ENCODE data around the gene AP1B1. TPM values are rescaled to one million over a fixed set of nuclear protein-coding genes. Genes with fewer than 3 reads are reported as not detected.
"Not testable (repeated sequence)": the region's sequence is repeated elsewhere in the genome, so short reads cannot be mapped to it uniquely, and the experiment has no call there.

Gene AP1B1
- total RNA-seq, 1 donor from 2014 or later = 42.0 TPM

DNA sequence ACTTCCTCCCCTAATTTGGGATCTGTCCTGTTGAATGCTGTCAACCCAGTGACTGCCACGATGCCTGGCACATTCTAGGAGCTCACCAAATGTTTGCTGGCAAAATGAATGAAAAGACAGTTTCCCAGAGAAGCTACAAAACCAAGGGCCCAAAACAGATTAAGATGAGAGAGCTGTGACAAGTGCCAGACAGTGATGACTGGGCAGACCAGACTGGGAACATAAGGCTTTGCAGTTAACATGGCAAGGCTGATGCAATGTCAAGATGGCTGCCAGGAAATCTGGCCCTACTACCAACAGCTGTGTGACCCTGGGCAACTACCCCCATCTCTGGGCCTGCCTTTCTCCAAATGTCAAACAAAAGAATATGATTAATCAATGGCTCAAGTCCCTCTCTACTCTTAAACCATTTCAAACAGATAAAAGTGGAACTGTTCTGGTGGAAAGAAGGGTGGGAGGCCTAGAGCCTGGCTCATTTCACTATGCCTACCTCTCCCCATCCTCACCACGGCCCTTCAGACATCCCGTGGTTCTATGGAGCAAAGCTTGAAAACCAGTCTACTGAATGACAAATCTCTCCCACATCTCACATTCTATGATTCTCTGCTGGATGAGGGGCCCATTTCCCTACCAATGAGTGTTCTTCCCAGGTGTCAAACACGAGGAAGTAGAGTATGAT, 12.8 kb downstream of the AP1B1 start:
- Mint-ChIP-seq H3K27me3 (ENCODE audit: unreplicated experiment) (no peaks in the 10 kb centered on the region), H3K9me3 (ENCODE audit: unreplicated experiment) (no peaks in the 10 kb centered on the region), H3K4me3 (ENCODE audit: unreplicated experiment) (no peak overlapping the region), H3K36me3 (ENCODE audit: unreplicated experiment) (peaks cover 15% of the 10 kb centered on the region), H3K4me1 (ENCODE audit: unreplicated experiment) (peaks cover 9% of the 10 kb centered on the region), H3K27ac (ENCODE audit: unreplicated experiment) (peak overlapping the region; percentile 5)
- TF ChIP-seq, protein P1, sequence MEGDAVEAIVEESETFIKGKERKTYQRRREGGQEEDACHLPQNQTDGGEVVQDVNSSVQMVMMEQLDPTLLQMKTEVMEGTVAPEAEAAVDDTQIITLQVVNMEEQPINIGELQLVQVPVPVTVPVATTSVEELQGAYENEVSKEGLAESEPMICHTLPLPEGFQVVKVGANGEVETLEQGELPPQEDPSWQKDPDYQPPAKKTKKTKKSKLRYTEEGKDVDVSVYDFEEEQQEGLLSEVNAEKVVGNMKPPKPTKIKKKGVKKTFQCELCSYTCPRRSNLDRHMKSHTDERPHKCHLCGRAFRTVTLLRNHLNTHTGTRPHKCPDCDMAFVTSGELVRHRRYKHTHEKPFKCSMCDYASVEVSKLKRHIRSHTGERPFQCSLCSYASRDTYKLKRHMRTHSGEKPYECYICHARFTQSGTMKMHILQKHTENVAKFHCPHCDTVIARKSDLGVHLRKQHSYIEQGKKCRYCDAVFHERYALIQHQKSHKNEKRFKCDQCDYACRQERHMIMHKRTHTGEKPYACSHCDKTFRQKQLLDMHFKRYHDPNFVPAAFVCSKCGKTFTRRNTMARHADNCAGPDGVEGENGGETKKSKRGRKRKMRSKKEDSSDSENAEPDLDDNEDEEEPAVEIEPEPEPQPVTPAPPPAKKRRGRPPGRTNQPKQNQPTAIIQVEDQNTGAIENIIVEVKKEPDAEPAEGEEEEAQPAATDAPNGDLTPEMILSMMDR (IDR thresholded peaks at IDR 0.05) = no peak
- DNase-seq (ENCODE audit: extremely low spot score, unreplicated experiment) = no peak

DNA sequence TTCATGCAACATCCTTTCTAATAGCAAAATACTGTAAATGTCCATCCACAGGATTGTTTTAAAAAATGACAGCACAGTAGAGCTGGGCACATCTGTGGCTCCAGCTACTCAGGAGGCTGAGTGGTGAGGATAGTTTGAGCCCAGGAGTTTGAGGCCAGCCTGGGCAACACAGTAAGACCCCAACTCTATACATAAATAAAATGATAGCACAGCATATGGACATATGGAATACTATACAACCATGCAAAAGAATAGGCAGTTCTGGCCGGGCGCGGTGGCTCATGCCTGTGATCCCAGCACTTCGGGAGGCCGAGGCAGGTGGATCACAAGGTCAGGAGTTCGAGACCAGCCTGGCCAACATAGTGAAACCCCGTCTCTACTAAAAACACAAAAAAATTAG, 13.6 kb downstream of the AP1B1 start:
- H3K36me3 Mint-ChIP-seq (ENCODE audit: unreplicated experiment) = peaks cover 15% of the 10 kb centered on the region
- H3K27ac Mint-ChIP-seq (ENCODE audit: unreplicated experiment); H3K4me1 Mint-ChIP-seq (ENCODE audit: unreplicated experiment); H3K4me3 Mint-ChIP-seq (ENCODE audit: unreplicated experiment); DNase-seq (ENCODE audit: extremely low spot score, unreplicated experiment); H3K27me3 Mint-ChIP-seq (ENCODE audit: unreplicated experiment); H3K9me3 Mint-ChIP-seq (ENCODE audit: unreplicated experiment): not testable (repeated sequence)

DNA sequence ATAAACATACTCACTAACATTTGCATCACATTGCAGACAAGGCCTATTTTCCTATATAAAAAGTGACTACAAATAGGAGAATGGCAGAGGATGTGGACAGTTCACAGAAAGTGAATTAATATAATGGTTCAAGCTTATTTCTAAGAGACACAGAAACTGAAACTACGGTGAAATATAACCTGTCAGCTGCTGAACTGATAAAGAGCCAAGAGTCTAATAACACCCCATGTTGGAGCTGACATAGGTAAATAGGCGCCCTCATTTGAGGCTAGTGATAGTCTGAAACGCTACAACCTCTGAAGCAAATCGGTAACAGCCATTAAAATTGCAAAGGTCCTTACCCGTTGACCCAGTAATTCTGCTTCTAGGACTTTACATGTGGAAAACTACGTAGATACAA, 14.0 kb downstream of the AP1B1 start:
- Mint-ChIP-seq H3K27me3 (ENCODE audit: unreplicated experiment) (no peaks in the 10 kb centered on the region), H3K36me3 (ENCODE audit: unreplicated experiment) (peaks cover 13% of the 10 kb centered on the region), H3K4me3 (ENCODE audit: unreplicated experiment) (no peak overlapping the region), H3K9me3 (ENCODE audit: unreplicated experiment) (no peaks in the 10 kb centered on the region), H3K4me1 (ENCODE audit: unreplicated experiment) (peaks cover 9% of the 10 kb centered on the region), H3K27ac (ENCODE audit: unreplicated experiment) (no peak overlapping the region)
- TF ChIP-seq, protein P1 (IDR thresholded peaks at IDR 0.05) = no peak
- DNase-seq (ENCODE audit: extremely low spot score, unreplicated experiment) = no peak

DNA sequence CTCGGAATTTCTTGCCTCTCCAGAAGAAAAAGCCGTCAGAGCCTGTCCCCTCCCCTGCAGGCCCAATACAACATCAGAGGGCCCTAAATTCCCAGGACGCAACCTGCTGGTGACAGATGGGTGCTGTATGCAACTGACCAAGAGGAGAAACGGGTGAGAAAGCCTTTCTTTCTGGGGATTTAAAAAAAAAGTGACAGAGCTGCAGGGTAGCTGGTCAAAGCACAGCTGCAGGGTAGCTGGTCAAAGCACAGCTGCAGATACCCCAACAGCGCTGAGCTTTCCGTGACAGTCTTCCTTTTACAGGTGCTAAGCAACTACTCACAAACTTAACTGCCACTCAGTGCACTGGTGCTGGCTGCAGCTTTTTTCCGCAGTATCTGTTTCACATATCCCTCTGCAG, 17.8 kb downstream of the AP1B1 start:
- peaks cover 19% of the 10 kb centered on the region for H3K4me1 Mint-ChIP-seq (ENCODE audit: unreplicated experiment)
- TF ChIP-seq, protein P1 (IDR thresholded peaks at IDR 0.05) = no peak
- H3K36me3 Mint-ChIP-seq (ENCODE audit: unreplicated experiment) = peaks cover 6% of the 10 kb centered on the region
- no peak for DNase-seq (ENCODE audit: extremely low spot score, unreplicated experiment)
- H3K27ac Mint-ChIP-seq (ENCODE audit: unreplicated experiment) = no peak overlapping the region
- no peak overlapping the region for H3K4me3 Mint-ChIP-seq (ENCODE audit: unreplicated experiment)
- H3K27me3 Mint-ChIP-seq (ENCODE audit: unreplicated experiment) = no peaks in the 10 kb centered on the region
- H3K9me3 Mint-ChIP-seq (ENCODE audit: unreplicated experiment) = no peaks in the 10 kb centered on the region

DNA sequence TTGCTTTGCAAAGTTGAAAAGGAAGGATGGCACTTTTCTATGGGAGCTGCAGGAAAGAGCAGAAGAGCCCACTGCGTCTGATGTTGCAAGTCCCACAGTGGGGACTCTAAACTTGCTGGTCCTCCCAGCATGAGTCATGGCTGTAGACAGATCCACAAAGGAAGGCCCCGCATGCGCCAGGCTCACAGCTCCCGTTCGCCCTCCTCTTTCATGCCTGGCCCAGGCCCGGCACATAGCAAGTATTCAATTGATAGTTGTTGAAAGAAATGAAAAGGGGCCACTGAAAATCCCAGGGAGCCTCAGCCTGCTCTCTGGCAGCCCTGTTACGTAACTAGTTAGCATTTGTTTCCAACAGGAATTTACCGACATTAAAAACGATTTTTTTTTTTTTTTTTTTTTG, 18.9 kb downstream of the AP1B1 start:
- DNase-seq (ENCODE audit: extremely low spot score, unreplicated experiment) = peak; percentile 87
- H3K27ac Mint-ChIP-seq (ENCODE audit: unreplicated experiment) = peak overlapping the region; percentile 79
- no peaks in the 10 kb centered on the region for H3K27me3 Mint-ChIP-seq (ENCODE audit: unreplicated experiment)
- H3K4me1 Mint-ChIP-seq (ENCODE audit: unreplicated experiment) = peaks cover 17% of the 10 kb centered on the region
- H3K36me3 Mint-ChIP-seq (ENCODE audit: unreplicated experiment) = peaks cover 6% of the 10 kb centered on the region
- H3K9me3 Mint-ChIP-seq (ENCODE audit: unreplicated experiment) = no peaks in the 10 kb centered on the region
- TF ChIP-seq, protein P1 (IDR thresholded peaks at IDR 0.05) = no peak
- no peak overlapping the region for H3K4me3 Mint-ChIP-seq (ENCODE audit: unreplicated experiment)
